A549 (cell line): Measurements from ENCODE around the gene C3orf20. TPM values are rescaled to one million over a fixed set of nuclear protein-coding genes. Genes with fewer than 3 reads are reported as not detected.

Experiments
- ATAC-seq, 2 experiments: fragments of 200-7000 bp in 1 of 2; fragments of >200 bp in 1 of 2; cut with Nextera tagmentation in 1 of 2; cut with Tn5 transposase in 1 of 2; 3 replicates each; pipeline versions ENCODE4 v1.8.0 to v1.9.1; 2018 to 2020; ENCODE audit warnings: mild to moderate bottlenecking in 1 of 2, moderate library complexity in 1 of 2
- CTCF ChIA-PET: fragments of 300-600 bp; sonication (Branson Sonifier 250); formaldehyde crosslinking; extraction: SDS; loops from one replicate; lab custom pipeline; 2021; ENCODE audit warnings: antibody characterized with exemption, inconsistent platforms; lab: Yijun Ruan, JAX
- POLR2A ChIA-PET: fragments of 350-600 bp; formaldehyde crosslinking; extraction: SDS; loops from one replicate; lab custom pipeline; 2021; ENCODE audit warnings: antibody characterized with exemption, inconsistent platforms; lab: Yijun Ruan, JAX
- DNase-seq, 2 experiments: peaks; one replicate each; pipeline versions ENCODE4 v3.0.0 to v3.0.0-alpha.2; 2011 to 2016; ENCODE audit warnings: low read depth in 1 of 2, low spot score in 1 of 2
- FAIRE-seq: peaks from 2 replicates; lab custom pipeline; 2011; peaks lifted over from hg19 to GRCh38; lab: Jason Lieb, UNC
- H3K27ac ChIP-seq, 2 experiments: fragments of >200 bp; sonication (Bioruptor Twin); formaldehyde crosslinking; 3 replicates each; pipeline ENCODE4 v1.5.1; 2016 to 2017
- H3K4me1 ChIP-seq: fragments of >200 bp; sonication (Bioruptor Twin); formaldehyde crosslinking; 3 replicates; pipeline ENCODE4 v1.6.1; 2016
- H3K4me2 ChIP-seq: fragments of >200 bp; sonication (Bioruptor Twin); formaldehyde crosslinking; 3 replicates; pipeline ENCODE4 v1.6.1; 2016
- H3K4me3 ChIP-seq: fragments of >200 bp; sonication (Bioruptor Twin); formaldehyde crosslinking; 3 replicates; pipeline ENCODE4 v1.5.1; 2016
- H3K9me3 ChIP-seq: fragments of >200 bp; sonication (Bioruptor Twin); formaldehyde crosslinking; 3 replicates; pipeline ENCODE4 v1.6.1; 2016
- BHLHE40 ChIP-seq: IDR thresholded peaks from 2 replicates; pipeline ENCODE4 v1.6.1; 2012; ENCODE audit warnings: low read depth, low read length, inconsistent platforms
- CHD2 ChIP-seq: fragments of 150-350 bp; IDR thresholded peaks from 2 replicates; pipeline ENCODE4 v1.6.1; 2014; ENCODE audit warnings: low read length; ENCODE audit not compliant: partially characterized antibody
- EHMT2 ChIP-seq: fragments of 200-600 bp; sonication (generic); IDR thresholded peaks from 2 replicates; pipeline ENCODE4 v1.6.1; 2016; ENCODE audit warnings: antibody characterized with exemption, low read depth, mild to moderate bottlenecking, moderate library complexity
- ESRRA ChIP-seq: fragments of 150-350 bp; IDR thresholded peaks from 2 replicates; pipeline ENCODE4 v1.6.1; 2014; ENCODE audit warnings: mild to moderate bottlenecking, low read length, borderline replicate concordance
- FOSB ChIP-seq: fragments of 250-450 bp; sonication (Bioruptor Pico); IDR thresholded peaks from 2 replicates; pipeline ENCODE4 v1.5.0; 2020; ENCODE audit warnings: mild to moderate bottlenecking, moderate library complexity
- FOXS1 ChIP-seq: fragments of 250-450 bp; sonication (Bioruptor Pico); IDR thresholded peaks from 2 replicates; pipeline ENCODE4 v1.5.0; 2020; ENCODE audit warnings: mild to moderate bottlenecking, moderate library complexity
- HDAC2 ChIP-seq: fragments of 200-600 bp; sonication (generic); IDR thresholded peaks from 2 replicates; pipeline ENCODE4 v1.6.1; 2016
- HOXB13 ChIP-seq: fragments of 250-450 bp; sonication (Bioruptor Pico); IDR thresholded peaks from 2 replicates; pipeline ENCODE4 v1.5.0; 2020; ENCODE audit warnings: low read depth, mild to moderate bottlenecking, moderate library complexity
- KDM1A ChIP-seq: fragments of 200-600 bp; sonication (generic); IDR thresholded peaks from 2 replicates; pipeline ENCODE4 v1.6.1; 2016; ENCODE audit warnings: low read depth, mild to moderate bottlenecking
- MYC ChIP-seq: IDR thresholded peaks from 2 replicates; pipeline ENCODE4 v1.6.1; 2012; ENCODE audit warnings: mild to moderate bottlenecking, inconsistent platforms, low read length, improper control_type of control experiment, borderline replicate concordance
- NFE2L2 ChIP-seq: fragments of 150-350 bp; conservative IDR thresholded peaks from 2 replicates; pipeline ENCODE4 v1.6.1; 2014; ENCODE audit warnings: low read length
- POLR2A ChIP-seq: IDR thresholded peaks from 2 replicates; pipeline ENCODE4 v1.6.1; 2012; ENCODE audit warnings: mild to moderate bottlenecking, low read length
- POLR2AphosphoS2 ChIP-seq: conservative IDR thresholded peaks from 2 replicates; pipeline ENCODE4 v1.6.1; 2012; ENCODE audit warnings: low read length, improper control_type of control experiment, inconsistent platforms
- RAD21 ChIP-seq, 2 experiments: fragments of >200 bp in 1 of 2; sonication (Bioruptor Twin) in 1 of 2; formaldehyde crosslinking in 1 of 2; IDR thresholded peaks in 1 of 2; conservative IDR thresholded peaks in 1 of 2; 2 replicates in 1 of 2; 3 replicates in 1 of 2; pipeline ENCODE4 v1.6.1; 2012 to 2018; ENCODE audit warnings: inconsistent platforms in 1 of 2
- RARB ChIP-seq: fragments of 250-450 bp; sonication (Bioruptor Pico); IDR thresholded peaks from 2 replicates; pipeline ENCODE4 v1.8.0; 2021; ENCODE audit warnings: mild to moderate bottlenecking, moderate library complexity
- RNF2 ChIP-seq: fragments of 200-600 bp; sonication (generic); IDR thresholded peaks from 2 replicates; pipeline ENCODE4 v1.6.1; 2016; ENCODE audit warnings: low read depth, mild to moderate bottlenecking, antibody characterized with exemption, moderate library complexity, borderline replicate concordance
- SREBF2 ChIP-seq: fragments of 450-650 bp; IDR thresholded peaks from 2 replicates; pipeline ENCODE4 v1.6.1; 2014; ENCODE audit warnings: mild to moderate bottlenecking, moderate library complexity
- TFCP2L1 ChIP-seq: fragments of 250-450 bp; sonication (Bioruptor Pico); IDR thresholded peaks from 2 replicates; pipeline ENCODE4 v1.5.0; 2021; ENCODE audit warnings: mild to moderate bottlenecking
- TP53 ChIP-seq: fragments of 250-450 bp; sonication (Bioruptor Pico); IDR thresholded peaks from 2 replicates; pipeline ENCODE4 v1.5.0; 2021; ENCODE audit warnings: mild to moderate bottlenecking, moderate library complexity
- ZC3H11A ChIP-seq: fragments of 450-650 bp; IDR thresholded peaks from 2 replicates; pipeline ENCODE4 v1.6.1; 2014; ENCODE audit warnings: antibody characterized with exemption, mild to moderate bottlenecking
- ZFP36 ChIP-seq: fragments of 450-650 bp; IDR thresholded peaks from 2 replicates; pipeline ENCODE4 v1.6.1; 2014; ENCODE audit warnings: borderline replicate concordance; ENCODE audit not compliant: partially characterized antibody
- WGBS: methylation state at CpG from one replicate; pipeline ENCODE4 v1.1.6; 2017; ENCODE audit errors: missing lambda C conversion rate; 5-methylcytosine and 5-hydroxymethylcytosine counted together
- polyA plus RNA-seq, 4 experiments: library from polyadenylated mRNA; depleted of rRNA in 3 of 4; stranded (reverse); fragments of >200 nt; fragmentation: RNase III in 1 of 4; extraction: RNeasy Plus Mini Kit Qiagen cat#74134 plus additional on column Dnase treatment in 1 of 4; gene quantifications; 2 replicates in 3 of 4; 3 replicates in 1 of 4; pipeline ENCODE4 v1.2.3, GENCODE V29; 2011 to 2017
- TF ChIP-seq, protein P1 (sequence below): IDR thresholded peaks from 2 replicates; pipeline ENCODE4 v1.6.1; 2012; ENCODE audit warnings: low read depth, borderline replicate concordance
- TF ChIP-seq, protein P2 (sequence below): fragments of 150-350 bp; IDR thresholded peaks from 2 replicates; pipeline ENCODE4 v1.6.1; 2014; ENCODE audit warnings: low read depth, mild to moderate bottlenecking, low read length
- TF ChIP-seq, protein P3 (sequence below): fragments of >200 bp; sonication (Bioruptor Twin); formaldehyde crosslinking; IDR thresholded peaks from 3 replicates; pipeline ENCODE4 v1.5.1; 2016
- TF ChIP-seq, protein P4 (sequence below): fragments of 200-600 bp; sonication (generic); IDR thresholded peaks from 2 replicates; pipeline ENCODE4 v1.6.1; 2016; ENCODE audit warnings: antibody characterized with exemption, mild to moderate bottlenecking, moderate library complexity
- TF ChIP-seq, protein P5 (sequence below): fragments of 450-650 bp; IDR thresholded peaks from 2 replicates; pipeline ENCODE4 v1.6.1; 2014; ENCODE audit warnings: antibody characterized with exemption
- TF ChIP-seq, protein P6 (sequence below): IDR thresholded peaks from 2 replicates; pipeline ENCODE4 v1.6.1; 2012

The C3orf20 gene
- polyA plus RNA-seq, 2 of the 4 experiments (the other 2 are of a cell fraction) = 0.05 TPM; not detected in 1

DNA sequence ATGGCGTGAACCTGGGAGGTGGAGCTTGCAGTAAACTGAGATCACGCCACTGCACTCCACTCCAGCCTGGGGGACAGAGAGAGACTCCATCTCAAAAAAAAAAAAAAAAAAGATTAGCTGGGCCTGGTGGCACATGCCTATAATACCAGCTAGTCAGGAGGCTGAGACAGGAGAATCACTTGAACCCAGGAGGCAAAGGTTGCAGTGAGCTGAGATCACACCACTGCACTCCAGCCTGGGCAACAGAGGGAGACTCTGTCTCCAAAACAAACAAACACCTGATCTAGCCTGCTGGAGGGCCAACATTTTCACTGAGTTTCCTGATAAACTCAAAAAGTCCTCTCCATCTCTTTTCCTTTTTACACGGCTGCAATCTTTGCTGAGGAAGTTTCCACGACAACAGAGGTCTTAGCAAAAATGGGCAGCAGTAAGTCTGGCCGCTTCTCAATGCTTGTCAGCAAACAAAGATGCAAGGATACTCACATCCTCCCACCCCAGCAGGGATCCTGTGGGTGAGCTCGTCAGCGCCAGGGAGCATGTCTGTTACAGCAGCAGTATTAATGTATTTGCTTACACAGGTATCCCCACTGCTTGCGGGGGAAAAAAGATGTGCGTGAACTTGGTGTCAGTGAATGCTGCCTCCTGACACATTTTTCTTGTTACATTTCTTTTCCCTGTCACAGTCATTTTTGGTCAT is 44.4 kb upstream of the C3orf20 start:
- no peak for TF ChIP-seq HOXB13 (CRISPR knock-in tag)
- no peak for TF ChIP-seq RARB
- TF ChIP-seq, protein P1, sequence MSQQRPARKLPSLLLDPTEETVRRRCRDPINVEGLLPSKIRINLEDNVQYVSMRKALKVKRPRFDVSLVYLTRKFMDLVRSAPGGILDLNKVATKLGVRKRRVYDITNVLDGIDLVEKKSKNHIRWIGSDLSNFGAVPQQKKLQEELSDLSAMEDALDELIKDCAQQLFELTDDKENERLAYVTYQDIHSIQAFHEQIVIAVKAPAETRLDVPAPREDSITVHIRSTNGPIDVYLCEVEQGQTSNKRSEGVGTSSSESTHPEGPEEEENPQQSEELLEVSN = no peak
- no peak for TF ChIP-seq TFCP2L1 (CRISPR knock-in tag)
- no peak for TF ChIP-seq CHD2
- Histone ChIP-seq H3K9me3 (peaks cover 6% of the 10 kb centered on the region; the same call in 1 of the 3 replicates), H3K27ac (no peak overlapping the region), H3K4me3 (no peak overlapping the region), H3K4me2 (no peak overlapping the region), H3K4me1 (peaks cover 3% of the 10 kb centered on the region; the same call in 1 of the 3 replicates)
- DNase-seq = no peak
- no peak for ATAC-seq
- 76% methylated on average over 9 of the region's 9 CpGs for WGBS
- FAIRE-seq = no peak
- ChIA-PET POLR2A (no interaction called here), CTCF (interaction anchor here (0.6 kb wide), 1 partner anchor 291 kb away, joined by 3 read pairs; no protein-coding TSS in a partner anchor)

DNA sequence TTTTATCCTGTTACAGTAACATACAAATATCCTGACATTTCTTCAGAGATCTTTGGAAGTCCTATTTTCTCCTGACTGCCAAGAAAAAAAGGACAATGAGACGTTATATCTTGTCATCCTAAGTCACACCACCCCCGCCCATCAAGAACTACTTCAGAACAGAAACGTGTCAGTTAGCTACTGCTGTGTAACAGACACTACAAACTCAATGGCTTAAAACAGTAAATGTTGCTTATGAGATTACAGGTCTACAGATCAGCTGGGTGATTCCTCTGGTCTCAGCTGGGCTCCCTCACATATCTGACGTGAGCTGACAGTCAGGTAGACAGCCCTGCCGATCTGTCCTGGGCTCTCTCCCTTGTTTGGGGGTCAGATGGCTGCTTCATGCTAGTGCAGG is 43.8 kb upstream of the C3orf20 start:
- CTCF ChIA-PET = interaction anchor here (0.9 to 2.2 kb wide), 6 partner anchors 7 to 289 kb away, joined by 3 to 7 read pairs (median 4); no protein-coding TSS in a partner anchor

DNA sequence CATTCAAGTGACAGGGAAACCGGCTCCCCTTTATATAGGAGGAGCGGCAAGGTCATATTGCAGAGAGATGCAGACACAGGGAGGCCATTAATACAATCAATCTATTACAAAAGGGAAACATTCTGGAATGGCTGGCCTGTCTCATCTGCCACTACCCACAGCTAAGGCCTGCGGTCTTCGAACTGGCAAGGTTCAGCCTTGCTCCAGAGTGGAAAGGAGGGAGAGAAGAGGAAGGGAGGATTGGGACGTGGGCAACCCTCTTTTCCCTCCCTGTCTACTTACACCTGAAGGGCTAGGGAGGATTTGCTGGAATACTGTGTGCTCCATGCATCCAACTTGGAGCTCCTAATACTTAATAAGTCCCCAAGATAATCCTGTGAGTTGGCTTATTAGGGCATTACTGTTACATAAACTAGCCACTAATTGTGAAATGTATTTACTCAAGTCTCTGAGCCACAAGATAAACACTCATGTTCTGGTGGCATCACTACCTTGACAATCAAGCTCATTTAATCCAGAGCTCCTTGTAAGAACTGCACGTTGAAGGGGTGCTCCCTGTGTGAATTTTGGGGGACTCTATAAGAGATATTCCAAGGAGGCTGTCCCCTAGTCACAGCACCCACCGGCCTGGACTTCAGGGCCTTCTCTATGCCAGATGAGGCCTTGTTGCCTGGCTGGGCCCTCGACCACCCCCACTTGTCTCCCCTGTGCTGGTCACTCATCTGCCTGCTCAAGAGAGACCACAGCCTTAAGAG is 43.1 kb upstream of the C3orf20 start:
- CTCF ChIA-PET = interaction anchor here (0.7 to 2.2 kb wide), 11 partner anchors 8 to 345 kb away, joined by 3 to 7 read pairs (median 4); no protein-coding TSS in a partner anchor
- TF ChIP-seq MYC = no peak
- no peak for TF ChIP-seq POLR2AphosphoS2
- TF ChIP-seq, protein P2, sequence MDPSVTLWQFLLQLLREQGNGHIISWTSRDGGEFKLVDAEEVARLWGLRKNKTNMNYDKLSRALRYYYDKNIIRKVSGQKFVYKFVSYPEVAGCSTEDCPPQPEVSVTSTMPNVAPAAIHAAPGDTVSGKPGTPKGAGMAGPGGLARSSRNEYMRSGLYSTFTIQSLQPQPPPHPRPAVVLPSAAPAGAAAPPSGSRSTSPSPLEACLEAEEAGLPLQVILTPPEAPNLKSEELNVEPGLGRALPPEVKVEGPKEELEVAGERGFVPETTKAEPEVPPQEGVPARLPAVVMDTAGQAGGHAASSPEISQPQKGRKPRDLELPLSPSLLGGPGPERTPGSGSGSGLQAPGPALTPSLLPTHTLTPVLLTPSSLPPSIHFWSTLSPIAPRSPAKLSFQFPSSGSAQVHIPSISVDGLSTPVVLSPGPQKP = no peak
- TF ChIP-seq POLR2A = no peak
- TF ChIP-seq, protein P3, sequence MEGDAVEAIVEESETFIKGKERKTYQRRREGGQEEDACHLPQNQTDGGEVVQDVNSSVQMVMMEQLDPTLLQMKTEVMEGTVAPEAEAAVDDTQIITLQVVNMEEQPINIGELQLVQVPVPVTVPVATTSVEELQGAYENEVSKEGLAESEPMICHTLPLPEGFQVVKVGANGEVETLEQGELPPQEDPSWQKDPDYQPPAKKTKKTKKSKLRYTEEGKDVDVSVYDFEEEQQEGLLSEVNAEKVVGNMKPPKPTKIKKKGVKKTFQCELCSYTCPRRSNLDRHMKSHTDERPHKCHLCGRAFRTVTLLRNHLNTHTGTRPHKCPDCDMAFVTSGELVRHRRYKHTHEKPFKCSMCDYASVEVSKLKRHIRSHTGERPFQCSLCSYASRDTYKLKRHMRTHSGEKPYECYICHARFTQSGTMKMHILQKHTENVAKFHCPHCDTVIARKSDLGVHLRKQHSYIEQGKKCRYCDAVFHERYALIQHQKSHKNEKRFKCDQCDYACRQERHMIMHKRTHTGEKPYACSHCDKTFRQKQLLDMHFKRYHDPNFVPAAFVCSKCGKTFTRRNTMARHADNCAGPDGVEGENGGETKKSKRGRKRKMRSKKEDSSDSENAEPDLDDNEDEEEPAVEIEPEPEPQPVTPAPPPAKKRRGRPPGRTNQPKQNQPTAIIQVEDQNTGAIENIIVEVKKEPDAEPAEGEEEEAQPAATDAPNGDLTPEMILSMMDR = no peak
- no peak for TF ChIP-seq FOXS1
- TF ChIP-seq, protein P4, sequence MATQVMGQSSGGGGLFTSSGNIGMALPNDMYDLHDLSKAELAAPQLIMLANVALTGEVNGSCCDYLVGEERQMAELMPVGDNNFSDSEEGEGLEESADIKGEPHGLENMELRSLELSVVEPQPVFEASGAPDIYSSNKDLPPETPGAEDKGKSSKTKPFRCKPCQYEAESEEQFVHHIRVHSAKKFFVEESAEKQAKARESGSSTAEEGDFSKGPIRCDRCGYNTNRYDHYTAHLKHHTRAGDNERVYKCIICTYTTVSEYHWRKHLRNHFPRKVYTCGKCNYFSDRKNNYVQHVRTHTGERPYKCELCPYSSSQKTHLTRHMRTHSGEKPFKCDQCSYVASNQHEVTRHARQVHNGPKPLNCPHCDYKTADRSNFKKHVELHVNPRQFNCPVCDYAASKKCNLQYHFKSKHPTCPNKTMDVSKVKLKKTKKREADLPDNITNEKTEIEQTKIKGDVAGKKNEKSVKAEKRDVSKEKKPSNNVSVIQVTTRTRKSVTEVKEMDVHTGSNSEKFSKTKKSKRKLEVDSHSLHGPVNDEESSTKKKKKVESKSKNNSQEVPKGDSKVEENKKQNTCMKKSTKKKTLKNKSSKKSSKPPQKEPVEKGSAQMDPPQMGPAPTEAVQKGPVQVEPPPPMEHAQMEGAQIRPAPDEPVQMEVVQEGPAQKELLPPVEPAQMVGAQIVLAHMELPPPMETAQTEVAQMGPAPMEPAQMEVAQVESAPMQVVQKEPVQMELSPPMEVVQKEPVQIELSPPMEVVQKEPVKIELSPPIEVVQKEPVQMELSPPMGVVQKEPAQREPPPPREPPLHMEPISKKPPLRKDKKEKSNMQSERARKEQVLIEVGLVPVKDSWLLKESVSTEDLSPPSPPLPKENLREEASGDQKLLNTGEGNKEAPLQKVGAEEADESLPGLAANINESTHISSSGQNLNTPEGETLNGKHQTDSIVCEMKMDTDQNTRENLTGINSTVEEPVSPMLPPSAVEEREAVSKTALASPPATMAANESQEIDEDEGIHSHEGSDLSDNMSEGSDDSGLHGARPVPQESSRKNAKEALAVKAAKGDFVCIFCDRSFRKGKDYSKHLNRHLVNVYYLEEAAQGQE = no peak
- TF ChIP-seq NFE2L2 = no peak
- TF ChIP-seq, protein P5, sequence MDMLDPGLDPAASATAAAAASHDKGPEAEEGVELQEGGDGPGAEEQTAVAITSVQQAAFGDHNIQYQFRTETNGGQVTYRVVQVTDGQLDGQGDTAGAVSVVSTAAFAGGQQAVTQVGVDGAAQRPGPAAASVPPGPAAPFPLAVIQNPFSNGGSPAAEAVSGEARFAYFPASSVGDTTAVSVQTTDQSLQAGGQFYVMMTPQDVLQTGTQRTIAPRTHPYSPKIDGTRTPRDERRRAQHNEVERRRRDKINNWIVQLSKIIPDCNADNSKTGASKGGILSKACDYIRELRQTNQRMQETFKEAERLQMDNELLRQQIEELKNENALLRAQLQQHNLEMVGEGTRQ = no peak
- TF ChIP-seq ESRRA = no peak
- TF ChIP-seq BHLHE40 = no peak
- TF ChIP-seq ZFP36 = no peak
- no peak for TF ChIP-seq EHMT2
- TF ChIP-seq, protein P6, sequence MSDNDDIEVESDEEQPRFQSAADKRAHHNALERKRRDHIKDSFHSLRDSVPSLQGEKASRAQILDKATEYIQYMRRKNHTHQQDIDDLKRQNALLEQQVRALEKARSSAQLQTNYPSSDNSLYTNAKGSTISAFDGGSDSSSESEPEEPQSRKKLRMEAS = no peak
- TF ChIP-seq, all 56 proteins: peak for 0
- no peak overlapping the region for H3K4me3 ChIP-seq

More for the DNA sequence above, 43.8 kb upstream of the C3orf20 start:
- Histone ChIP-seq H3K4me3 (no peak overlapping the region), H3K9me3 (peaks cover 6% of the 10 kb centered on the region; the same call in 1 of the 3 replicates), H3K4me2 (no peak overlapping the region), H3K27ac (no peak overlapping the region), H3K4me1 (peaks cover 3% of the 10 kb centered on the region; the same call in 1 of the 3 replicates)
- DNase-seq = no peak
- 57% methylated on average over 5 of the region's 5 CpGs for WGBS
- ATAC-seq = no peak
- POLR2A ChIA-PET = no interaction called here
- TF ChIP-seq RNF2 (no peak), TP53 (CRISPR knock-in tag) (no peak), ZC3H11A (no peak), RAD21 (conservative IDR thresholded peaks at IDR 0.05 in 1 of 2, IDR thresholded peaks at IDR 0.05 in 1 of 2) (no peak), KDM1A (no peak), HDAC2 (no peak), FOSB (CRISPR knock-in tag) (no peak), SREBF2 (no peak)
- FAIRE-seq = no peak

More for the DNA sequence above, 43.1 kb upstream of the C3orf20 start:
- DNase-seq (no peak), FAIRE-seq (no peak), ATAC-seq (no peak)
- Histone ChIP-seq H3K4me1 (peaks cover 2% of the 10 kb centered on the region; the same call in 1 of the 3 replicates), H3K4me2 (no peak overlapping the region), H3K9me3 (peaks cover 6% of the 10 kb centered on the region; the same call in 1 of the 3 replicates), H3K27ac (no peak overlapping the region)
- 63% methylated on average over 7 of the region's 8 CpGs for WGBS
- POLR2A ChIA-PET = no interaction called here
